ENCODE measurements around the gene PPA1. TPM values are rescaled to one million over a fixed set of nuclear protein-coding genes. Genes with fewer than 3 reads are reported as not detected.

The PPA1 gene
- total RNA-seq, 1 experiment from 2014 or later: 234 TPM

DNA sequence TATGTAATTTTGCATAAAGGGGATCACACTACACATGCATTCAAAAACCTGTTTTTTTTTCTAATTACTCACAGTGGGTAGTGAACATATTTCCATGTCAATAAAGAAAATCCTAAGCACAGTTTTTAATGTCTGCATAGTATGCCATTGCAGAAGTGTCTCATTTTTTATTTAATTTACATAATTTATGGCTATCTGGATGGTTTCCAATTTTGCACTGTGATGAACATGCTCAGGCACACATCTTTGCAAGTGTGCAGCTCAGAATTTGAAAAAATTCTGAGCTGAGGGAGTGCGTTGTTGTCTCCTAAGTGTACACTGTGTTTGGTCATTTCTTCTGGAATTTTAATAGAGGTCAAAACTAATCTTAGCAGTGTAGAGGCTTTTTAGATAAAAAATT lies 48.4 kb upstream of the PPA1 start:
- BruUV-seq (replicated peaks): no TSS peak
- Histone ChIP-seq H3K79me2 (ENCODE audit: insufficient read depth, low read length) (no peaks in the 10 kb centered on the region), H3K4me1 (ENCODE audit: control insufficient read depth in 1 of 2, insufficient read depth in 2 of 2, low read length in 2 of 2) (no peaks in the 10 kb centered on the region), H3K27me3 (ENCODE audit: insufficient read depth, low read length) (no peaks in the 10 kb centered on the region), H4K20me1 (ENCODE audit: insufficient read depth) (no peaks in the 10 kb centered on the region), H2AFZ (ENCODE audit: low read depth, low read length, poor library complexity, severe bottlenecking) (no peak overlapping the region), H3K36me3 (ENCODE audit: control insufficient read depth in 1 of 2, insufficient read depth in 2 of 2, low read length in 2 of 2) (no peaks in the 10 kb centered on the region), H3K27ac (ENCODE audit: low read depth, low read length) (no peak overlapping the region), H3K9ac (ENCODE audit: low read length) (no peak overlapping the region), H3K4me2 (ENCODE audit: low read length) (no peak overlapping the region), H3K9me2 (ENCODE audit: insufficient read depth) (no peaks in the 10 kb centered on the region; the same call in 1 of the 2 replicates), H3K9me3 (ENCODE audit: control insufficient read depth in 1 of 2, insufficient read depth in 1 of 2, low read depth in 1 of 2, low read length in 2 of 2) (no peaks in the 10 kb centered on the region), H3K4me3 (replicated peaks in 1 of 2; ENCODE audit: low read depth in 1 of 2, low read length in 2 of 2) (no peak overlapping the region)
- intact Hi-C loops (cut with micrococcal nuclease): no loop called here
- ATAC-seq (no peak), DNase-seq (ENCODE audit: low read depth, low spot score) (no peak)
- ChIA-PET RAD21 (ENCODE audit: low non-redundant PET in 1 of 2, low total read pairs in 2 of 2, uncharacterized antibody in 2 of 2, unreplicated experiment in 2 of 2) (no interaction called here), CTCF (interaction anchor here (0.7 to 1.8 kb wide), 2 partner anchors 9 to 17 kb away, joined by 4 to 7 read pairs; no protein-coding TSS in a partner anchor), POLR2A (no interaction called here)
- TF ChIP-seq SIN3A (IDR thresholded peaks at IDR 0.05; ENCODE audit: low read depth): no peak
- no peak for TF ChIP-seq ZFX (IDR thresholded peaks at IDR 0.05)
- TF ChIP-seq, protein P1, sequence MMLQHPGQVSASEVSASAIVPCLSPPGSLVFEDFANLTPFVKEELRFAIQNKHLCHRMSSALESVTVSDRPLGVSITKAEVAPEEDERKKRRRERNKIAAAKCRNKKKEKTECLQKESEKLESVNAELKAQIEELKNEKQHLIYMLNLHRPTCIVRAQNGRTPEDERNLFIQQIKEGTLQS (IDR thresholded peaks at IDR 0.05): no peak
- no peak for TF ChIP-seq YY1 (IDR thresholded peaks at IDR 0.05; ENCODE audit: extremely low read depth, insufficient replicate concordance, low read depth, low read length)
- no peak for TF ChIP-seq EZH2 (IDR thresholded peaks at IDR 0.05)
- TF ChIP-seq, protein P2, sequence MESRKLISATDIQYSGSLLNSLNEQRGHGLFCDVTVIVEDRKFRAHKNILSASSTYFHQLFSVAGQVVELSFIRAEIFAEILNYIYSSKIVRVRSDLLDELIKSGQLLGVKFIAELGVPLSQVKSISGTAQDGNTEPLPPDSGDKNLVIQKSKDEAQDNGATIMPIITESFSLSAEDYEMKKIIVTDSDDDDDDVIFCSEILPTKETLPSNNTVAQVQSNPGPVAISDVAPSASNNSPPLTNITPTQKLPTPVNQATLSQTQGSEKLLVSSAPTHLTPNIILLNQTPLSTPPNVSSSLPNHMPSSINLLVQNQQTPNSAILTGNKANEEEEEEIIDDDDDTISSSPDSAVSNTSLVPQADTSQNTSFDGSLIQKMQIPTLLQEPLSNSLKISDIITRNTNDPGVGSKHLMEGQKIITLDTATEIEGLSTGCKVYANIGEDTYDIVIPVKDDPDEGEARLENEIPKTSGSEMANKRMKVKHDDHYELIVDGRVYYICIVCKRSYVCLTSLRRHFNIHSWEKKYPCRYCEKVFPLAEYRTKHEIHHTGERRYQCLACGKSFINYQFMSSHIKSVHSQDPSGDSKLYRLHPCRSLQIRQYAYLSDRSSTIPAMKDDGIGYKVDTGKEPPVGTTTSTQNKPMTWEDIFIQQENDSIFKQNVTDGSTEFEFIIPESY (IDR thresholded peaks at IDR 0.05; ENCODE audit: extremely low read depth, insufficient replicate concordance, low read length): no peak
- no peak for TF ChIP-seq SP1 (IDR thresholded peaks at IDR 0.05; ENCODE audit: low read depth)
- TF ChIP-seq EZH2phosphoT487 (IDR thresholded peaks at IDR 0.05; ENCODE audit: borderline replicate concordance): no peak
- no peak for TF ChIP-seq POLR2AphosphoS5 (IDR thresholded peaks at IDR 0.05; ENCODE audit: low read depth, low read length)
- no peak for TF ChIP-seq EGR1 (IDR thresholded peaks at IDR 0.05; ENCODE audit: low read depth)
- TF ChIP-seq FOSL1 (IDR thresholded peaks at IDR 0.05; ENCODE audit: low read depth): no peak
- no peak for TF ChIP-seq POLR2A (IDR thresholded peaks at IDR 0.05; ENCODE audit: borderline replicate concordance, extremely low read depth, insufficient read depth, insufficient read length)
- TF ChIP-seq ZNF274 (IDR thresholded peaks at IDR 0.05; ENCODE audit: low read depth, low read length): no peak

All from HCT116 (cell line).